A549 (cell line): ENCODE data around the gene ITPKC. TPM values are rescaled to one million over a fixed set of nuclear protein-coding genes. Genes with fewer than 3 reads are reported as not detected.

ENCODE experiments used
- ATAC-seq, 2 experiments: fragments of 200-7000 bp in 1 of 2; fragments of >200 bp in 1 of 2; cut with Nextera tagmentation in 1 of 2; cut with Tn5 transposase in 1 of 2; 3 replicates each; pipeline versions ENCODE4 v1.8.0 to v1.9.1; 2018 to 2020; ENCODE audit warnings: mild to moderate bottlenecking in 1 of 2, moderate library complexity in 1 of 2
- CTCF ChIA-PET: fragments of 300-600 bp; sonication (Branson Sonifier 250); formaldehyde crosslinking; extraction: SDS; loops from one replicate; lab custom pipeline; 2021; ENCODE audit warnings: antibody characterized with exemption, inconsistent platforms; lab: Yijun Ruan, JAX
- POLR2A ChIA-PET: fragments of 350-600 bp; formaldehyde crosslinking; extraction: SDS; loops from one replicate; lab custom pipeline; 2021; ENCODE audit warnings: antibody characterized with exemption, inconsistent platforms; lab: Yijun Ruan, JAX
- DNase-seq, 2 experiments: peaks; one replicate each; pipeline versions ENCODE4 v3.0.0 to v3.0.0-alpha.2; 2011 to 2016; ENCODE audit warnings: low read depth in 1 of 2, low spot score in 1 of 2
- FAIRE-seq: peaks from 2 replicates; lab custom pipeline; 2011; peaks lifted over from hg19 to GRCh38; lab: Jason Lieb, UNC
- H3K27ac ChIP-seq, 2 experiments: fragments of >200 bp; sonication (Bioruptor Twin); formaldehyde crosslinking; 3 replicates each; pipeline ENCODE4 v1.5.1; 2016 to 2017
- H3K4me1 ChIP-seq: fragments of >200 bp; sonication (Bioruptor Twin); formaldehyde crosslinking; 3 replicates; pipeline ENCODE4 v1.6.1; 2016
- H3K4me2 ChIP-seq: fragments of >200 bp; sonication (Bioruptor Twin); formaldehyde crosslinking; 3 replicates; pipeline ENCODE4 v1.6.1; 2016
- H3K4me3 ChIP-seq: fragments of >200 bp; sonication (Bioruptor Twin); formaldehyde crosslinking; 3 replicates; pipeline ENCODE4 v1.5.1; 2016
- H3K9me3 ChIP-seq: fragments of >200 bp; sonication (Bioruptor Twin); formaldehyde crosslinking; 3 replicates; pipeline ENCODE4 v1.6.1; 2016
- CBX2 ChIP-seq: fragments of 200-600 bp; sonication (generic); IDR thresholded peaks from 2 replicates; pipeline ENCODE4 v1.6.1; 2016; ENCODE audit warnings: low read depth, mild to moderate bottlenecking, borderline replicate concordance
- CEBPB ChIP-seq, 2 experiments: fragments of >200 bp in 1 of 2; sonication (Bioruptor Twin) in 1 of 2; formaldehyde crosslinking in 1 of 2; IDR thresholded peaks; 2 replicates each; pipeline ENCODE4 v1.6.1; 2012 to 2016
- CHD2 ChIP-seq: fragments of 150-350 bp; IDR thresholded peaks from 2 replicates; pipeline ENCODE4 v1.6.1; 2014; ENCODE audit warnings: low read length; ENCODE audit not compliant: partially characterized antibody
- CHD4 ChIP-seq: fragments of 200-600 bp; sonication (generic); IDR thresholded peaks from 2 replicates; pipeline ENCODE4 v1.6.1; 2016; ENCODE audit warnings: antibody characterized with exemption, mild to moderate bottlenecking, borderline replicate concordance
- EHF ChIP-seq: fragments of 250-450 bp; sonication (Bioruptor Pico); IDR thresholded peaks from 2 replicates; pipeline ENCODE4 v1.5.0; 2020; ENCODE audit warnings: mild to moderate bottlenecking
- EHMT2 ChIP-seq: fragments of 200-600 bp; sonication (generic); IDR thresholded peaks from 2 replicates; pipeline ENCODE4 v1.6.1; 2016; ENCODE audit warnings: antibody characterized with exemption, low read depth, mild to moderate bottlenecking, moderate library complexity
- ESRRA ChIP-seq: fragments of 150-350 bp; IDR thresholded peaks from 2 replicates; pipeline ENCODE4 v1.6.1; 2014; ENCODE audit warnings: mild to moderate bottlenecking, low read length, borderline replicate concordance
- FOSB ChIP-seq: fragments of 250-450 bp; sonication (Bioruptor Pico); IDR thresholded peaks from 2 replicates; pipeline ENCODE4 v1.5.0; 2020; ENCODE audit warnings: mild to moderate bottlenecking, moderate library complexity
- FOSL2 ChIP-seq, 2 experiments: fragments of 450-650 bp in 1 of 2; fragments of >200 bp in 1 of 2; sonication (Bioruptor Twin) in 1 of 2; formaldehyde crosslinking; IDR thresholded peaks; 2 replicates each; pipeline versions ENCODE4 v1.5.0 to v1.6.1; 2016 to 2020; ENCODE audit warnings: mild to moderate bottlenecking in 1 of 2, moderate library complexity in 1 of 2
- GATA3 ChIP-seq: IDR thresholded peaks from 2 replicates; pipeline ENCODE4 v1.6.1; 2012; ENCODE audit warnings: borderline replicate concordance
- HEYL ChIP-seq: fragments of 250-450 bp; sonication (Bioruptor Pico); IDR thresholded peaks from 2 replicates; pipeline ENCODE4 v1.8.0; 2021; ENCODE audit warnings: mild to moderate bottlenecking, moderate library complexity
- HOXA7 ChIP-seq: fragments of 250-450 bp; sonication (Bioruptor Pico); IDR thresholded peaks from 2 replicates; pipeline ENCODE4 v1.5.0; 2020; ENCODE audit warnings: mild to moderate bottlenecking, moderate library complexity
- HOXB13 ChIP-seq: fragments of 250-450 bp; sonication (Bioruptor Pico); IDR thresholded peaks from 2 replicates; pipeline ENCODE4 v1.5.0; 2020; ENCODE audit warnings: low read depth, mild to moderate bottlenecking, moderate library complexity
- JUN ChIP-seq, 2 experiments: fragments of >200 bp; sonication (Bioruptor Twin); formaldehyde crosslinking; IDR thresholded peaks; 2 replicates in 1 of 2; 3 replicates in 1 of 2; pipeline ENCODE4 v1.6.1; 2016 to 2017
- KDM5A ChIP-seq: fragments of 200-600 bp; sonication (generic); IDR thresholded peaks from 2 replicates; pipeline ENCODE4 v1.6.1; 2016; ENCODE audit warnings: antibody characterized with exemption, mild to moderate bottlenecking
- MAZ ChIP-seq: fragments of 150-350 bp; IDR thresholded peaks from 2 replicates; pipeline ENCODE4 v1.6.1; 2014; ENCODE audit warnings: antibody characterized with exemption, low read depth, low read length, borderline replicate concordance
- MYC ChIP-seq: IDR thresholded peaks from 2 replicates; pipeline ENCODE4 v1.6.1; 2012; ENCODE audit warnings: mild to moderate bottlenecking, inconsistent platforms, low read length, improper control_type of control experiment, borderline replicate concordance
- NFE2L2 ChIP-seq: fragments of 150-350 bp; conservative IDR thresholded peaks from 2 replicates; pipeline ENCODE4 v1.6.1; 2014; ENCODE audit warnings: low read length
- NPAS2 ChIP-seq: fragments of 250-450 bp; sonication (Bioruptor Pico); IDR thresholded peaks from 2 replicates; pipeline ENCODE4 v1.8.0; 2022; ENCODE audit warnings: mild to moderate bottlenecking, moderate library complexity, borderline replicate concordance
- NR3C1 ChIP-seq: fragments of >200 bp; sonication (Bioruptor Twin); formaldehyde crosslinking; IDR thresholded peaks from 3 replicates; pipeline ENCODE4 v1.6.1; 2017
- PHF8 ChIP-seq: fragments of 200-600 bp; sonication (generic); IDR thresholded peaks from 2 replicates; pipeline ENCODE4 v1.6.1; 2016; ENCODE audit warnings: low read depth, mild to moderate bottlenecking, antibody characterized with exemption, moderate library complexity, borderline replicate concordance
- POLR2A ChIP-seq: IDR thresholded peaks from 2 replicates; pipeline ENCODE4 v1.6.1; 2012; ENCODE audit warnings: mild to moderate bottlenecking, low read length
- RAD21 ChIP-seq, 2 experiments: fragments of >200 bp in 1 of 2; sonication (Bioruptor Twin) in 1 of 2; formaldehyde crosslinking in 1 of 2; IDR thresholded peaks in 1 of 2; conservative IDR thresholded peaks in 1 of 2; 2 replicates in 1 of 2; 3 replicates in 1 of 2; pipeline ENCODE4 v1.6.1; 2012 to 2018; ENCODE audit warnings: inconsistent platforms in 1 of 2
- RARB ChIP-seq: fragments of 250-450 bp; sonication (Bioruptor Pico); IDR thresholded peaks from 2 replicates; pipeline ENCODE4 v1.8.0; 2021; ENCODE audit warnings: mild to moderate bottlenecking, moderate library complexity
- RCOR1 ChIP-seq: fragments of 150-350 bp; IDR thresholded peaks from 2 replicates; pipeline ENCODE4 v1.6.1; 2014; ENCODE audit warnings: antibody characterized with exemption, low read length, low read depth
- RFX5 ChIP-seq: fragments of 450-650 bp; IDR thresholded peaks from 2 replicates; pipeline ENCODE4 v1.7.1; 2014; ENCODE audit warnings: antibody characterized with exemption, mild to moderate bottlenecking, moderate library complexity
- SREBF2 ChIP-seq: fragments of 450-650 bp; IDR thresholded peaks from 2 replicates; pipeline ENCODE4 v1.6.1; 2014; ENCODE audit warnings: mild to moderate bottlenecking, moderate library complexity
- TFCP2L1 ChIP-seq: fragments of 250-450 bp; sonication (Bioruptor Pico); IDR thresholded peaks from 2 replicates; pipeline ENCODE4 v1.5.0; 2021; ENCODE audit warnings: mild to moderate bottlenecking
- ZC3H11A ChIP-seq: fragments of 450-650 bp; IDR thresholded peaks from 2 replicates; pipeline ENCODE4 v1.6.1; 2014; ENCODE audit warnings: antibody characterized with exemption, mild to moderate bottlenecking
- ZFP36 ChIP-seq: fragments of 450-650 bp; IDR thresholded peaks from 2 replicates; pipeline ENCODE4 v1.6.1; 2014; ENCODE audit warnings: borderline replicate concordance; ENCODE audit not compliant: partially characterized antibody
- WGBS: methylation state at CpG from one replicate; pipeline ENCODE4 v1.1.6; 2017; ENCODE audit errors: missing lambda C conversion rate; 5-methylcytosine and 5-hydroxymethylcytosine counted together
- polyA plus RNA-seq, 4 experiments: library from polyadenylated mRNA; depleted of rRNA in 3 of 4; stranded (reverse); fragments of >200 nt; fragmentation: RNase III in 1 of 4; extraction: RNeasy Plus Mini Kit Qiagen cat#74134 plus additional on column Dnase treatment in 1 of 4; gene quantifications; 2 replicates in 3 of 4; 3 replicates in 1 of 4; pipeline ENCODE4 v1.2.3, GENCODE V29; 2011 to 2017
- TF ChIP-seq, protein P1 (sequence below): fragments of 450-650 bp; IDR thresholded peaks from 2 replicates; pipeline ENCODE4 v1.6.1; 2014; ENCODE audit warnings: antibody characterized with exemption
- TF ChIP-seq, protein P2 (sequence below): IDR thresholded peaks from 2 replicates; pipeline ENCODE4 v1.6.1; 2012
- TF ChIP-seq, protein P3 (sequence below): fragments of 250-450 bp; sonication (Bioruptor Pico); IDR thresholded peaks from 2 replicates; pipeline ENCODE4 v1.5.0; 2020; ENCODE audit warnings: low read depth, mild to moderate bottlenecking, moderate library complexity
- TF ChIP-seq, protein P4 (sequence below): fragments of 150-350 bp; IDR thresholded peaks from 2 replicates; pipeline ENCODE4 v1.6.1; 2014; ENCODE audit warnings: low read depth, mild to moderate bottlenecking, low read length
- TF ChIP-seq, protein P5 (sequence below): fragments of >200 bp; sonication (Bioruptor Twin); formaldehyde crosslinking; IDR thresholded peaks from 3 replicates; pipeline ENCODE4 v1.5.1; 2016

Gene ITPKC
- polyA plus RNA-seq, 2 of the 4 experiments (the other 2 are of a cell fraction) = 6.5 to 7.9 TPM

DNA sequence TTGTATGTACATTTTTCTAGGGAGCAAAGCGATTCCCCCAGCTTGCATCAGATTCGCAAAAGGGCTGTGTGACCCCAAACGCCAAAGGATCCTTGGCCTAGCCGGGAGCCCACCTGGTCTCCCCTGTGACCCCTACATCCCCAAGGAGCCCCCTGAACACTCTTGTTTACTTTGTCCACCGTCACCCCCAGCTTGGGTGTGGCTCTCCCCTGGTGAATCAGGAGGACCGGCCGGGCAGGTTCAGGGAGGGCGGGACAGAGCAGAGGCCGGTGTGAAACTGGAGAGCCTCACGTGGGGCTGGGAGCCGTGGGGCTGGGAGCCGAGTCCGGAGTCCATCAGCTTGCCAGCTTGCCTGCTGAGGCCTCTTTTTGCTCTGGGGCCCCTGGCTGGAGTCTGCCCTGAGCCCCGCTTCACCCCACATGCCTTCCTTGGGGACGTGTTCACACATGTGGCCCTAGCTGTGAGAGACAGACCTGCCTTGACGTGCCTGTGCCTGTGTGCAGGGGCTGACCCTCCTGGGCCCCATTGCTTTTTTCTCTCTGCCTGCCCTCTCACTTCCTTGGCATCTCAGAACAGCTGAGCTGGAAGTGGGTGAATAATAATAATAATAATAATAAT lies 2.0 kb downstream of the ITPKC start:
- Histone ChIP-seq H3K4me1 (peaks cover 39% of the 10 kb centered on the region), H3K9me3 (no peaks in the 10 kb centered on the region), H3K4me3 (peak overlapping the region; percentile 64), H3K4me2 (peak overlapping the region; percentile 91), H3K27ac (peak overlapping the region; percentile 88 to 93)
- ChIA-PET POLR2A (interaction anchor here (0.6 to 1.2 kb wide), 5 partner anchors 28 to 60 kb away, joined by 3 to 7 read pairs (median 3); partner anchors contain the start of genes ACTMAP, NUMBL and RAB4B), CTCF (interaction anchor here (0.5 to 1.3 kb wide), 9 partner anchors 9 to 517 kb away, joined by 3 to 5 read pairs (median 4); no protein-coding TSS in a partner anchor)
- FAIRE-seq (no peak), ATAC-seq (peak in 1 of 2 experiments; percentile 4; a peak in 1 of 6 replicates), DNase-seq (peak; percentile 68 to 83)
- WGBS = 8% methylated on average over 16 of the region's 16 CpGs
- TF ChIP-seq CHD4 (no peak), JUN (IDR thresholded peaks at IDR 0.05) (no peak; a peak in 1 of 5 replicates), CEBPB (IDR thresholded peaks at IDR 0.05) (no peak), RAD21 (conservative IDR thresholded peaks at IDR 0.05 in 1 of 2, IDR thresholded peaks at IDR 0.05 in 1 of 2) (no peak; a peak in 1 of 5 replicates), ZFP36 (no peak), TFCP2L1 (CRISPR knock-in tag) (no peak), EHF (CRISPR knock-in tag) (no peak), HOXA7 (0 out of 2 replicates have a peak, but pooled peaks have one; percentile 47), GATA3 (no peak), NPAS2 (CRISPR knock-in tag) (no peak), MYC (no peak), RCOR1 (no peak), NFE2L2 (no peak), KDM5A (no peak), ESRRA (no peak), POLR2A (peak; percentile 30; the same call in 1 of the 2 replicates), HOXB13 (CRISPR knock-in tag) (no peak), EHMT2 (no peak), PHF8 (no peak), FOSB (CRISPR knock-in tag) (no peak), RFX5 (no peak), RARB (CRISPR knock-in tag) (peak; percentile 42; the same call in 1 of the 2 replicates), MAZ (no peak), CBX2 (no peak), SREBF2 (no peak), CHD2 (no peak), HEYL (no peak), NR3C1 (no peak), ZC3H11A (no peak), FOSL2 (IDR thresholded peaks at IDR 0.05) (no peak), FOSL2 (CRISPR knock-in tag; IDR thresholded peaks at IDR 0.05) (no peak)
- TF ChIP-seq, protein P1, sequence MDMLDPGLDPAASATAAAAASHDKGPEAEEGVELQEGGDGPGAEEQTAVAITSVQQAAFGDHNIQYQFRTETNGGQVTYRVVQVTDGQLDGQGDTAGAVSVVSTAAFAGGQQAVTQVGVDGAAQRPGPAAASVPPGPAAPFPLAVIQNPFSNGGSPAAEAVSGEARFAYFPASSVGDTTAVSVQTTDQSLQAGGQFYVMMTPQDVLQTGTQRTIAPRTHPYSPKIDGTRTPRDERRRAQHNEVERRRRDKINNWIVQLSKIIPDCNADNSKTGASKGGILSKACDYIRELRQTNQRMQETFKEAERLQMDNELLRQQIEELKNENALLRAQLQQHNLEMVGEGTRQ = peak; percentile 77
- TF ChIP-seq, protein P2, sequence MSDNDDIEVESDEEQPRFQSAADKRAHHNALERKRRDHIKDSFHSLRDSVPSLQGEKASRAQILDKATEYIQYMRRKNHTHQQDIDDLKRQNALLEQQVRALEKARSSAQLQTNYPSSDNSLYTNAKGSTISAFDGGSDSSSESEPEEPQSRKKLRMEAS = peak; percentile 85
- TF ChIP-seq, protein P3, sequence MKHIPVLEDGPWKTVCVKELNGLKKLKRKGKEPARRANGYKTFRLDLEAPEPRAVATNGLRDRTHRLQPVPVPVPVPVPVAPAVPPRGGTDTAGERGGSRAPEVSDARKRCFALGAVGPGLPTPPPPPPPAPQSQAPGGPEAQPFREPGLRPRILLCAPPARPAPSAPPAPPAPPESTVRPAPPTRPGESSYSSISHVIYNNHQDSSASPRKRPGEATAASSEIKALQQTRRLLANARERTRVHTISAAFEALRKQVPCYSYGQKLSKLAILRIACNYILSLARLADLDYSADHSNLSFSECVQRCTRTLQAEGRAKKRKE = 0 out of 2 replicates have a peak, but pooled peaks have one; percentile 23
- TF ChIP-seq, protein P4, sequence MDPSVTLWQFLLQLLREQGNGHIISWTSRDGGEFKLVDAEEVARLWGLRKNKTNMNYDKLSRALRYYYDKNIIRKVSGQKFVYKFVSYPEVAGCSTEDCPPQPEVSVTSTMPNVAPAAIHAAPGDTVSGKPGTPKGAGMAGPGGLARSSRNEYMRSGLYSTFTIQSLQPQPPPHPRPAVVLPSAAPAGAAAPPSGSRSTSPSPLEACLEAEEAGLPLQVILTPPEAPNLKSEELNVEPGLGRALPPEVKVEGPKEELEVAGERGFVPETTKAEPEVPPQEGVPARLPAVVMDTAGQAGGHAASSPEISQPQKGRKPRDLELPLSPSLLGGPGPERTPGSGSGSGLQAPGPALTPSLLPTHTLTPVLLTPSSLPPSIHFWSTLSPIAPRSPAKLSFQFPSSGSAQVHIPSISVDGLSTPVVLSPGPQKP = no peak
- TF ChIP-seq, protein P5, sequence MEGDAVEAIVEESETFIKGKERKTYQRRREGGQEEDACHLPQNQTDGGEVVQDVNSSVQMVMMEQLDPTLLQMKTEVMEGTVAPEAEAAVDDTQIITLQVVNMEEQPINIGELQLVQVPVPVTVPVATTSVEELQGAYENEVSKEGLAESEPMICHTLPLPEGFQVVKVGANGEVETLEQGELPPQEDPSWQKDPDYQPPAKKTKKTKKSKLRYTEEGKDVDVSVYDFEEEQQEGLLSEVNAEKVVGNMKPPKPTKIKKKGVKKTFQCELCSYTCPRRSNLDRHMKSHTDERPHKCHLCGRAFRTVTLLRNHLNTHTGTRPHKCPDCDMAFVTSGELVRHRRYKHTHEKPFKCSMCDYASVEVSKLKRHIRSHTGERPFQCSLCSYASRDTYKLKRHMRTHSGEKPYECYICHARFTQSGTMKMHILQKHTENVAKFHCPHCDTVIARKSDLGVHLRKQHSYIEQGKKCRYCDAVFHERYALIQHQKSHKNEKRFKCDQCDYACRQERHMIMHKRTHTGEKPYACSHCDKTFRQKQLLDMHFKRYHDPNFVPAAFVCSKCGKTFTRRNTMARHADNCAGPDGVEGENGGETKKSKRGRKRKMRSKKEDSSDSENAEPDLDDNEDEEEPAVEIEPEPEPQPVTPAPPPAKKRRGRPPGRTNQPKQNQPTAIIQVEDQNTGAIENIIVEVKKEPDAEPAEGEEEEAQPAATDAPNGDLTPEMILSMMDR = no peak
